K562 (cell line): Measurements from ENCODE around the gene MACF1. TPM values are rescaled to one million over a fixed set of nuclear protein-coding genes. Genes with fewer than 3 reads are reported as not detected.

Experiments used
- LEF1 ChIP-seq: fragments of 450-650 bp; IDR thresholded peaks from 2 replicates; pipeline ENCODE4 v1.6.1; 2016; ENCODE audit warnings: mild to moderate bottlenecking
- TCF7L2 ChIP-seq: fragments of 150-350 bp; IDR thresholded peaks from 2 replicates; pipeline ENCODE4 v1.6.1; 2016; ENCODE audit warnings: low read depth, mild to moderate bottlenecking, low read length, moderate library complexity
- polyA plus RNA-seq, 8 experiments: library from polyadenylated mRNA; depleted of rRNA in 4 of 8; stranded (reverse) in 5 of 8; unstranded in 3 of 8; fragments of >200 nt; fragmentation: Nextera tagmentation in 2 of 8; fragmentation: Illumina TruSeq in 1 of 8; extraction: Ambion mirVana in 2 of 8; extraction: Trizol in 1 of 8; gene quantifications; 2 replicates each; pipeline versions ENCODE4 v1.2.1 to v1.2.3, GENCODE V29; 2011 to 2014; ENCODE audit warnings: inconsistent platforms in 1 of 8, missing spikeins in 1 of 8
- total RNA-seq, 7 experiments: library from RNA; depleted of rRNA in 6 of 7; stranded (reverse); fragments of >200 nt in 6 of 7; fragmentation: Illumina TruSeq in 2 of 7; extraction: Trizol in 2 of 7; gene quantifications; 2 replicates each; pipeline versions ENCODE4 v1.2.1 to v1.2.3, GENCODE V29; 2011 to 2021; ENCODE audit warnings: low replicate concordance in 1 of 7
- TF ChIP-seq, protein P1 (sequence below): fragments of 250-450 bp; sonication (Bioruptor Pico); IDR thresholded peaks from 2 replicates; pipeline ENCODE4 v1.4.0; 2020
- TF ChIP-seq, protein P2 (sequence below): fragments of 450-650 bp; formaldehyde crosslinking; IDR thresholded peaks from 2 replicates; pipeline ENCODE4 v1.4.0; 2020; ENCODE audit warnings: mild to moderate bottlenecking, moderate library complexity

MACF1 gene
- total and polyA plus RNA-seq, 9 of the 15 experiments (the other 6 are each of a cell fraction or from before 2014, with no cell fraction given), result 13.2 to 232 (median 112) TPM

DNA sequence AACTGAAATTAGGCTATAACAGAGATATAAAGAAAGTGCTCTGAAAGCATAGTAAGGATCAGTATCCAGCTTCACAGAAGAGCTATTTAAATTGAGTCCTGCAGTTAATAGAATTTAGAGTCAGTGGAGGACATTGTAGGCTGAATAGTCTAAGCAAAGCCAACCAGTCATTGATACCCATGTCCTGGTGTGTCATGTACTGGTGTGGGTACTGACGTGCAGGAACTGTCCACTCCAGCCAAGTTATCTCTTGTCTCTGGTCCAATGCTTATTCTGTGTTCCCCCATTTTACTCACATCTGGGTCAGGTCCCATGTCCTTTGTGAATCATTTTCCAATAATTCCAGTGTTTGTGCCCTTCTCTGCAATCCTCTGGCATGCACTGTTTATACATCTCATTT lies 90.0 kb downstream of the MACF1 start (continued):
- TF ChIP-seq, protein P1, sequence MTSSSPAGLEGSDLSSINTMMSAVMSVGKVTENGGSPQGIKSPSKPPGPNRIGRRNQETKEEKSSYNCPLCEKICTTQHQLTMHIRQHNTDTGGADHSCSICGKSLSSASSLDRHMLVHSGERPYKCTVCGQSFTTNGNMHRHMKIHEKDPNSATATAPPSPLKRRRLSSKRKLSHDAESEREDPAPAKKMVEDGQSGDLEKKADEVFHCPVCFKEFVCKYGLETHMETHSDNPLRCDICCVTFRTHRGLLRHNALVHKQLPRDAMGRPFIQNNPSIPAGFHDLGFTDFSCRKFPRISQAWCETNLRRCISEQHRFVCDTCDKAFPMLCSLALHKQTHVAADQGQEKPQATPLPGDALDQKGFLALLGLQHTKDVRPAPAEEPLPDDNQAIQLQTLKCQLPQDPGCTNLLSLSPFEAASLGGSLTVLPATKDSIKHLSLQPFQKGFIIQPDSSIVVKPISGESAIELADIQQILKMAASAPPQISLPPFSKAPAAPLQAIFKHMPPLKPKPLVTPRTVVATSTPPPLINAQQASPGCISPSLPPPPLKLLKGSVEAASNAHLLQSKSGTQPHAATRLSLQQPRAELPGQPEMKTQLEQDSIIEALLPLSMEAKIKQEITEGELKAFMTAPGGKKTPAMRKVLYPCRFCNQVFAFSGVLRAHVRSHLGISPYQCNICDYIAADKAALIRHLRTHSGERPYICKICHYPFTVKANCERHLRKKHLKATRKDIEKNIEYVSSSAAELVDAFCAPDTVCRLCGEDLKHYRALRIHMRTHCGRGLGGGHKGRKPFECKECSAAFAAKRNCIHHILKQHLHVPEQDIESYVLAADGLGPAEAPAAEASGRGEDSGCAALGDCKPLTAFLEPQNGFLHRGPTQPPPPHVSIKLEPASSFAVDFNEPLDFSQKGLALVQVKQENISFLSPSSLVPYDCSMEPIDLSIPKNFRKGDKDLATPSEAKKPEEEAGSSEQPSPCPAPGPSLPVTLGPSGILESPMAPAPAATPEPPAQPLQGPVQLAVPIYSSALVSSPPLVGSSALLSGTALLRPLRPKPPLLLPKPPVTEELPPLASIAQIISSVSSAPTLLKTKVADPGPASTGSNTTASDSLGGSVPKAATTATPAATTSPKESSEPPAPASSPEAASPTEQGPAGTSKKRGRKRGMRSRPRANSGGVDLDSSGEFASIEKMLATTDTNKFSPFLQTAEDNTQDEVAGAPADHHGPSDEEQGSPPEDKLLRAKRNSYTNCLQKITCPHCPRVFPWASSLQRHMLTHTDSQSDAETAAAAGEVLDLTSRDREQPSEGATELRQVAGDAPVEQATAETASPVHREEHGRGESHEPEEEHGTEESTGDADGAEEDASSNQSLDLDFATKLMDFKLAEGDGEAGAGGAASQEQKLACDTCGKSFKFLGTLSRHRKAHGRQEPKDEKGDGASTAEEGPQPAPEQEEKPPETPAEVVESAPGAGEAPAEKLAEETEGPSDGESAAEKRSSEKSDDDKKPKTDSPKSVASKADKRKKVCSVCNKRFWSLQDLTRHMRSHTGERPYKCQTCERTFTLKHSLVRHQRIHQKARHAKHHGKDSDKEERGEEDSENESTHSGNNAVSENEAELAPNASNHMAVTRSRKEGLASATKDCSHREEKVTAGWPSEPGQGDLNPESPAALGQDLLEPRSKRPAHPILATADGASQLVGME (CRISPR knock-in tag), result no peak
- TF ChIP-seq LEF1, result no peak
- TF ChIP-seq, protein P2, sequence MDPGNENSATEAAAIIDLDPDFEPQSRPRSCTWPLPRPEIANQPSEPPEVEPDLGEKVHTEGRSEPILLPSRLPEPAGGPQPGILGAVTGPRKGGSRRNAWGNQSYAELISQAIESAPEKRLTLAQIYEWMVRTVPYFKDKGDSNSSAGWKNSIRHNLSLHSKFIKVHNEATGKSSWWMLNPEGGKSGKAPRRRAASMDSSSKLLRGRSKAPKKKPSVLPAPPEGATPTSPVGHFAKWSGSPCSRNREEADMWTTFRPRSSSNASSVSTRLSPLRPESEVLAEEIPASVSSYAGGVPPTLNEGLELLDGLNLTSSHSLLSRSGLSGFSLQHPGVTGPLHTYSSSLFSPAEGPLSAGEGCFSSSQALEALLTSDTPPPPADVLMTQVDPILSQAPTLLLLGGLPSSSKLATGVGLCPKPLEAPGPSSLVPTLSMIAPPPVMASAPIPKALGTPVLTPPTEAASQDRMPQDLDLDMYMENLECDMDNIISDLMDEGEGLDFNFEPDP (CRISPR knock-in tag), result no peak
- no peak for TF ChIP-seq TCF7L2
